ENCODE results near the gene JADE2.
"Not testable (repeated sequence)": the region's sequence is repeated elsewhere in the genome, so short reads cannot be mapped to it uniquely, and the experiment has no call there.

The JADE2 gene

GRCh38 chr5:134594797-134595457 lies 69.5 kb downstream of the JADE2 start:
- DNase-seq = no peak

- no peak for DNase-seq
Measured at GRCh38 chr5:134595458-134595838, 70.0 kb downstream of the JADE2 start.

GRCh38 chr5:134599820-134600219 lies 74.3 kb downstream of the JADE2 start:
- DNase-seq = not testable (repeated sequence)

GRCh38 chr5:134600600-134600999 lies 75.1 kb downstream of the JADE2 start:
- DNase-seq = no peak

GRCh38 chr5:134603059-134603458 lies 77.6 kb downstream of the JADE2 start:
- no peak for DNase-seq

- DNase-seq = no peak
Measured at GRCh38 chr5:134604908-134605307, 79.4 kb downstream of the JADE2 start.

- no peak for DNase-seq
Measured at GRCh38 chr5:134606726-134607125, 81.3 kb downstream of the JADE2 start.

- no peak for DNase-seq
Measured at GRCh38 chr5:134608555-134608954, 83.1 kb downstream of the JADE2 start.

GRCh38 chr5:134609232-134609851 lies 83.9 kb downstream of the JADE2 start:
- no peak for DNase-seq

- DNase-seq = no peak
Measured at GRCh38 chr5:134610725-134611124, 85.3 kb downstream of the JADE2 start.

- DNase-seq = no peak
Measured at GRCh38 chr5:134611515-134611914, 86.0 kb downstream of the JADE2 start.

- no peak for DNase-seq
Measured at GRCh38 chr5:134614450-134615085, 89.1 kb downstream of the JADE2 start.

- DNase-seq = no peak
Measured at GRCh38 chr5:134620634-134621033, 95.2 kb downstream of the JADE2 start.

GRCh38 chr5:134625559-134625958 lies 100.1 kb downstream of the JADE2 start:
- no peak for DNase-seq

- no peak for DNase-seq
Measured at GRCh38 chr5:134626369-134627014, 101.0 kb downstream of the JADE2 start.
